Right atrium auricular region (tissue), 2 donors: ENCODE data around the gene NT5DC1. TPM values are rescaled to one million over a fixed set of nuclear protein-coding genes. Genes with fewer than 3 reads are reported as not detected.

Experiments
- DNase-seq: peaks from one replicate; pipeline ENCODE4 v3.0.0-alpha.2; 2019; ENCODE audit warnings: low spot score
- H3K27ac ChIP-seq, 2 donors: fragments of 200-600 bp; sonication (generic); 1 replicate in 1 of 2; 2 replicates in 1 of 2; pipeline ENCODE4 v1.5.1; 2016 to 2019
- H3K27me3 ChIP-seq, 2 donors: fragments of 200-600 bp; sonication (generic); one replicate each; pipeline versions ENCODE4 v1.5.1 to v1.6.0; 2017 to 2019
- H3K36me3 ChIP-seq: fragments of 200-600 bp; sonication (generic); one replicate; pipeline ENCODE4 v1.5.1; 2016
- H3K4me1 ChIP-seq, 2 donors: fragments of 200-600 bp; sonication (generic); one replicate each; pipeline versions ENCODE4 v1.5.1 to v1.6.0; 2017 to 2019
- H3K4me3 ChIP-seq, 2 donors: fragments of 200-600 bp; sonication (generic); 1 replicate in 1 of 2; 2 replicates in 1 of 2; pipeline ENCODE4 v1.5.1; 2017 to 2019; ENCODE audit warnings: mild to moderate bottlenecking in 1 of 2, moderate library complexity in 1 of 2
- H3K9me3 ChIP-seq, 2 donors: fragments of 200-600 bp; sonication (generic); one replicate each; pipeline ENCODE4 v1.5.1; 2019
- total RNA-seq, 2 donors: library from RNA; depleted of rRNA; stranded (reverse); fragments of >200 nt; gene quantifications; one replicate each; pipeline ENCODE4 v1.1.0, GENCODE V29; 2016
- TF ChIP-seq, protein P1 (sequence below), 2 donors: fragments of 200-600 bp; sonication (generic); IDR thresholded peaks; one replicate each; pipeline ENCODE4 v1.5.1; 2019; ENCODE audit warnings: antibody characterized with exemption in 2 of 2

The NT5DC1 gene
- total RNA-seq, 2 donors from 2014 or later = 11.2 to 22.6 TPM

GRCh38 chr6:116201538-116201937 is 100.9 kb downstream of the NT5DC1 start:
- Histone ChIP-seq H3K36me3 (no peaks in the 10 kb centered on the region), H3K4me3 (no peak overlapping the region), H3K27me3 (no peaks in the 10 kb centered on the region), H3K9me3 (no peaks in the 10 kb centered on the region), H3K4me1 (peaks cover 0 to 3% of the 10 kb centered on the region in 2 donors), H3K27ac (no peak overlapping the region)
- no peak for DNase-seq
- TF ChIP-seq, protein P1, sequence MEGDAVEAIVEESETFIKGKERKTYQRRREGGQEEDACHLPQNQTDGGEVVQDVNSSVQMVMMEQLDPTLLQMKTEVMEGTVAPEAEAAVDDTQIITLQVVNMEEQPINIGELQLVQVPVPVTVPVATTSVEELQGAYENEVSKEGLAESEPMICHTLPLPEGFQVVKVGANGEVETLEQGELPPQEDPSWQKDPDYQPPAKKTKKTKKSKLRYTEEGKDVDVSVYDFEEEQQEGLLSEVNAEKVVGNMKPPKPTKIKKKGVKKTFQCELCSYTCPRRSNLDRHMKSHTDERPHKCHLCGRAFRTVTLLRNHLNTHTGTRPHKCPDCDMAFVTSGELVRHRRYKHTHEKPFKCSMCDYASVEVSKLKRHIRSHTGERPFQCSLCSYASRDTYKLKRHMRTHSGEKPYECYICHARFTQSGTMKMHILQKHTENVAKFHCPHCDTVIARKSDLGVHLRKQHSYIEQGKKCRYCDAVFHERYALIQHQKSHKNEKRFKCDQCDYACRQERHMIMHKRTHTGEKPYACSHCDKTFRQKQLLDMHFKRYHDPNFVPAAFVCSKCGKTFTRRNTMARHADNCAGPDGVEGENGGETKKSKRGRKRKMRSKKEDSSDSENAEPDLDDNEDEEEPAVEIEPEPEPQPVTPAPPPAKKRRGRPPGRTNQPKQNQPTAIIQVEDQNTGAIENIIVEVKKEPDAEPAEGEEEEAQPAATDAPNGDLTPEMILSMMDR (IDR thresholded peaks at IDR 0.05) = no peak

- H3K4me3 ChIP-seq = no peak overlapping the region
- TF ChIP-seq, protein P1 (IDR thresholded peaks at IDR 0.05) = no peak
Observed at GRCh38 chr6:116205281-116205680, 104.6 kb downstream of the NT5DC1 start.

GRCh38 chr6:116206231-116206903 is 105.7 kb downstream of the NT5DC1 start:
- H3K4me1 ChIP-seq = peaks cover 0 to 10% of the 10 kb centered on the region in 2 donors
- TF ChIP-seq, protein P1 (IDR thresholded peaks at IDR 0.05) = no peak
- H3K4me3 ChIP-seq = no peak overlapping the region
- no peak for DNase-seq
- H3K36me3 ChIP-seq = no peaks in the 10 kb centered on the region
- no peaks in the 10 kb centered on the region for H3K9me3 ChIP-seq
- H3K27me3 ChIP-seq = no peaks in the 10 kb centered on the region
- no peak overlapping the region for H3K27ac ChIP-seq

More at GRCh38 chr6:116205281-116205680, 104.6 kb downstream of the NT5DC1 start:
- Histone ChIP-seq H3K4me1 (peaks cover 0 to 3% of the 10 kb centered on the region in 2 donors), H3K27me3 (no peaks in the 10 kb centered on the region), H3K27ac (no peak overlapping the region), H3K36me3 (no peaks in the 10 kb centered on the region), H3K9me3 (no peaks in the 10 kb centered on the region)
- no peak for DNase-seq

- Histone ChIP-seq H3K4me3 (no peak overlapping the region), H3K27ac (no peak overlapping the region), H3K27me3 (no peaks in the 10 kb centered on the region), H3K4me1 (peaks cover 0 to 10% of the 10 kb centered on the region in 2 donors), H3K36me3 (no peaks in the 10 kb centered on the region), H3K9me3 (no peaks in the 10 kb centered on the region)
- no peak for DNase-seq
- TF ChIP-seq, protein P1 (IDR thresholded peaks at IDR 0.05) = no peak
Observed at GRCh38 chr6:116208056-116208785, 107.6 kb downstream of the NT5DC1 start.

GRCh38 chr6:116210316-116210715 is 109.7 kb downstream of the NT5DC1 start:
- no peaks in the 10 kb centered on the region for H3K9me3 ChIP-seq
- peak overlapping the region in 1 of 2 donors; percentile 57 for H3K27ac ChIP-seq
- peaks cover 0 to 10% of the 10 kb centered on the region in 2 donors for H3K4me1 ChIP-seq
- H3K36me3 ChIP-seq = no peaks in the 10 kb centered on the region
- TF ChIP-seq, protein P1 (IDR thresholded peaks at IDR 0.05) = no peak
- DNase-seq = no peak
- H3K4me3 ChIP-seq = no peak overlapping the region
- no peaks in the 10 kb centered on the region for H3K27me3 ChIP-seq
